NCI-H2196 treated with DMSO at 0.1 percent for 48 hours (cell line): ENCODE data around the gene KANK2.
"Not testable (repeated sequence)": the region's sequence is repeated elsewhere in the genome, so short reads cannot be mapped to it uniquely, and the experiment has no call there.

ENCODE experiments used
- DNase-seq: peaks from one replicate; lab custom pipeline; 2025; ENCODE audit not compliant: unreplicated experiment; lab: John Stamatoyannopoulos, UW

KANK2 gene

DNA sequence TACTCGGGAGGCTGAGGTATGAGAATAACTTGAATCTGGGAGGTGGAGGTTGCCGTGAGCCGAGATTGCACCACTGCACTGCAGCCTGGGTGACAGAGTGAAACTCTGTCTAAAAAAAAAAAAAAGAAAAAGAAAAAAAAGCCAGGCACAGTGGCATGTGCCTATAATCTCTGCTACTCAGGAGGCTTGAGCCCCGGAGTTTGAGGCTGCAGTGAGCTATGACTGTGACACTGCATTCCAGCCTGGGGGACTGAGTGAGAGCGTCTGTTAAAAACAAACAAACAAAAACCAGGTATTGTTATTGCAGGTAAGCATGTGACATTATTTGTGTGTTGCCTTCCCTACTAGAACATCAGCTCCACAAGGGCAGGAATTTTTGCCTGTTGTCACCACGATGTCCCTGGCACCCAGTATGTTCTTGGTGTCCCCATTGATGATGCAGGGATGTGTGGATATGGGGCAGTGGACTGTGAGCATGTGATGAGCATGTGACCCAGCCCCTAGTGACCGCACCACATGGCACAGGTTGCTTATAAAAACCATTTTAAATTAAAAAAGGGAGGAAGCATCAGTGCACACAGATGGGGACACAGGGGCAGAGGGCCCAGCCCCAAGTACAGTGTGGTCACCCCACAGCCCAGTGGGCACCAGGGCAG is 1.6 kb upstream of the KANK2 start:
- DNase-seq = no peak

GRCh38 chr19:11198175-11198534 is 810 bp upstream of the KANK2 start:
- DNase-seq = no peak

DNA sequence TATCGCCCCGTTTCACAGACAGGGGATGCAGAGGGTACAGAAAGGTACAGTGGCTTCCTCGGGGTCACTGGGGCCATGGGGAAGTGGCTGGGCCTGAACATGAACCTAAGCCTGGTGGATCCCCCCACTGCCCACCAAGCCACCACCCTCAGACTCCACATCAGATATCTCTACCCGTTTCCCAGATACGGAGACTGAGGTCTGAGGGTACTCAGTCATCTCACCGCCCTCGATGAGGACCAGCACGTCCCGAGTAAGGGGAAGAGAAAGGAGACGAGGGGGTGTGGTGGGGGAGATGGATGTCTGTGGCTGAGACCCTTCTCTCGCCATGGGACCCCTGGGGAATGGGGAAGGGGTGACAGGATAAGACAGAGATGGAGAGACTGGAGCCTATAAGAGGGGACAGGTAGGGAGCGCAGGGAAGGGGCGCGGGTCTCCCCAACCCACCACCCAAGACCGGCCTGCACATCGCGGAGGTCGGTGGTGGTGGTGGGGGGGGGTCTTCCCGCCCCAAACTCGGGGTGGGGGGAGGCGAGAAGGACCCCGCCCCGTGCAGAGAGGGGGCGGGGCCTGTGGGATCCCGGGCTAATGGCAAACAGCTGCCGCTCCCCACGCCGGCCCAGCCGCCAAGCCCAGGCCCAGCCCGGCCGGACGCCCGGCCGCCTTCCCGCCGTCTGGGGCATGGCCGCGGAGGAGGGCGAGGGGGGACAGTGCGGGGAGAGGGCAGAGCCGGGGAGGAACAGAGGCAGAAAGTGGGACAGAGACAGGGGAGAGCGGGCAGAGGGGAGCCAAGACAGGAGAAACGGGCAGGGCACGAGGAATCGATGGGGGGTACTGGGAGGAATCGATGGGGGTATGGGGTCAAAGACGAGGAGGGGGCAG is 698 bp downstream of the KANK2 start:
- DNase-seq = no peak

- no peak for DNase-seq
Observed at GRCh38 chr19:11195681-11196080, 1.7 kb downstream of the KANK2 start.

DNA sequence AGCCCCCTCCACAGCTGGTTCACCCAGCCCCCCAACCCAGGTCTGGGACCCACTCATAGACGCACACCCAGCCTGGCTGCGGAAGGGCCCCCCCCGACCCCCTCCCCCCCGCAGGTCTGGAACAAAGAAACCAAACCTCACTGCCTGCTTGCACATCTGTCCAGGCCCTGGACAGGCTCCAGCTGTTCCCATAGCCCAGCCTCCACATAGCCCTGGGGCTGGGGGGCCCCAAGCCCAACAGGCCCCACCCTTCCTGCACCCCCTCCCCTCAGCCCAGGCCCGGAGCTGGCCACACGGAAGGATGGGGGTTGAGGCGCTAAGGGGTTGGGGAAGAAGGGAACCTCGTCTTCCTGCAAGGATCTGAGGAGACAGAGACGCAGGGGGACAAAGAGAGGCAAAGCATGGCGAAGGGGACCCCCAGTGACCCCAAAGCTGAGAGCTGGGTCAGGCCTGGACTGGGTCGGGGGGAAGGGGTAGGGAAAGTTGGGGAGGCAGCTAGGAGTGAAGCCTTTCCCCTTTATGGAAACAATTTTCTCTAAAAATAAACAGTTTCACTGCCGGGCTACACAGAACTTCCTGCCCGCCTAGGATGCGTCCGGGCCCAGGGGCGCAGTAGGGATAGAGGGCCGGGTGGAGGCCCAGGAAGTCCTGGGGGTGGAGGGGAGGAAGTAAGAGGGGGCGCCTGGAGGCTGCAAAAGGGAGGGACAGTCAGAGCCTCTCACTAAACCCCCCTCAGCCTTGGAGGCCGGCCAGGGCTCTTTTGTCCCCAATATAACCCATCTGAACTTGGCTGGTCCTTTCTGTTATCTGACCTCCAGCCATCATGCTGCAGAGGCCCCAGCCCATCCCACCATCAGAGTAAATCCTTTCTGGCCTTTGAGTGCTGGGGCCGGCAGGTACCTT is 2.4 kb downstream of the KANK2 start:
- DNase-seq = no peak

DNA sequence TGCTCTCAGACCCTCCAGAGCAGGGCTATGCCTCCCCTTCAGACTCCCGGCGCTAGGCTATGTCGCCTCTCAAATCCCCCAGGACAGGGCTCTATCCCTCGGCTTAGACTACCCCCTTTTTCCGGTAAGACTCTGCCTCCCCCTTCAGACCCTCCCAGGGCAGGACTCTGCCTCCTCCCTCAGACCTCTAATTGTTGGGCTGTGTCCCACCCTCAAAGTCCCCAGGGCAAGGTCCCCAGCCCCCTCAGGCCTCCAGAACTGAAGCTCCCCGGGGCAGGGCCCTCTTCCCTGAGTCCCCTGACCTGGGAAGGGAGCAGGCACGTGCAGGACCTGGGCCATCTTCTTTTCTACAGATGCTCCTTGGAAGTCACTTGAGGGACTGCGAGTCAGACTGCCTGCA is 3.2 kb downstream of the KANK2 start:
- no peak for DNase-seq

- DNase-seq = no peak
Observed at GRCh38 chr19:11192957-11193939, 4.1 kb downstream of the KANK2 start.

DNA sequence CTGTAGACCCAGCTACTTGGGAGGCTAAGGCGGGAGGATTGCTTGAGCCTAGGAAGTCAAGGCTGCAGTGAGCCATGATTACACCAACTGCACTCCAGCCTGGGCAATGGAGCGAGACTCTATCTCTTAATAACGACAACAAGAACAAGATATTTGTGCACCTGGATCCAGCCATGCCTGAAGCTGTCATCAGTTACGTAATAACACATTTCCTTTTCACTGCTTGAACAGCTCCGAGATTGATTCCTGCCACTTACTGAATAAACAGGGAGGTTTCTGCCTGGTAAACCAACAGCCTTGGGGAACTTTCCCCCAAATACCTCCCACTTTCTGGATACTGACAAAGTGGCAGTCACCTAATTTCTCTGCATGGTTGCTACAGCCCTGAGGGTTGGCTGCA is 5.4 kb downstream of the KANK2 start:
- no peak for DNase-seq

DNA sequence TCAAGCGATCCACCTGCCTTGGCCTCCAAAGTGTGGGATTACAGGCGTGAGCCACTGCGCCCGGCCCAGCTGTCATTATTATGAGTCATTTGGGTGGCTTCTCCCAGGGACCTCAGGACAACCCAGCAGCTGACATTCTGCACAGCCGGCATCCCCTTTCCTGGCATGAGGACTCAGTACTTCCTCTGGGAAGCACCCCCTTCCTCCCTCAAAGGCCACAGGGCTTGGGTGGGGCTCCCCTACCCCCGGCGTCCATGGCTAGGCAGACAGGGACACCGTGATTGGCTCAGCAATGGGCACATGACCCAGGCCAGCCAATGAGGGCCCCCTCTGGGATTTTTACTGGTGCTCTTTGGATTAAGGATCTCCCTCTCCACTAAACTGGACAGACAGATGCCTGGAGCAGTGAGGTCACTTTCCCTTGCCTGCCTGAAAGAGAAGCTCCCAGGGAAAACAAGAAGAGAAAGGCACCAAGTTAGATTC is 6.0 kb downstream of the KANK2 start:
- DNase-seq = no peak

- DNase-seq = no peak
Observed at GRCh38 chr19:11190501-11190900, 6.8 kb downstream of the KANK2 start.

DNA sequence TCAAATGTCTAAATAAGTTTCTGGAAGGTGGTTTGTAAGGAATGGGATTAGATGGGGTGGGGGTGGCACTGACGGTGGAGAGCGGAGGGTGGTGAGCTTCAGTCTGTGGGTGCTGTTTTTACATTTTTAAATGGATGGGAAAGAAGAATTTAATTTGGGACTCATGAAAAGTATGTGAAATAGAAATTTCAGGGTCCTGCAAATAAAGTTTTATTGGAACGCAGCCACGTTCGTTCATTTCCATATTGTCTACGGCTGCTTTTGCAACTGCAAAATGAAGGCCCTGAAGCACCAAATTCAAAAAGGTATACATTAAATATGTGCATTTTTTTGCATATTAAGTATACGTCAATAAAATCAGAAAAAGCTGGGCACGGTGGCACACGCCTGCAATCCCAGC is 9.9 kb downstream of the KANK2 start:
- no peak for DNase-seq

DNA sequence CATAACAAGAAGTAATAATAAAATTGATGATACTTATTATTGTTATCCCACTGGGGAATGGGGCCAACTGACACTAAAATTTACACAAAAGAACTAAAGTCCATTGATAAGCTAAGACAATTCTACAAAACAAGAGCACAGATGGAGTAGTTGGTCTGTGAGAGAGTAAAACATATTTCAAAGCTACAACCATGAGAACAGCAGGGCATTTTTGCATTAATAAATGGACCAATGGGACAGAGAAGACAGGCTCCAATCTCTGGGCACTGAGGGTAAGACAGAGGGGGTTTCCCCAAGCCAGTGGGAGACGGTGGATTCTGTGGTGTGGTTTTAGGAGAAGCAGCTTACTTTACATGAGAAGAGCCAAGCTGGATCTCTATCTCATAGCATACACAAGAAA is 14.4 kb downstream of the KANK2 start:
- DNase-seq = no peak

- DNase-seq = no peak
Observed at GRCh38 chr19:11181488-11181887, 15.9 kb downstream of the KANK2 start.

- not testable (repeated sequence) for DNase-seq
Observed at GRCh38 chr19:11180975-11181374, 16.4 kb downstream of the KANK2 start.

- no peak for DNase-seq
Observed at GRCh38 chr19:11180346-11180745, 17.0 kb downstream of the KANK2 start.

DNA sequence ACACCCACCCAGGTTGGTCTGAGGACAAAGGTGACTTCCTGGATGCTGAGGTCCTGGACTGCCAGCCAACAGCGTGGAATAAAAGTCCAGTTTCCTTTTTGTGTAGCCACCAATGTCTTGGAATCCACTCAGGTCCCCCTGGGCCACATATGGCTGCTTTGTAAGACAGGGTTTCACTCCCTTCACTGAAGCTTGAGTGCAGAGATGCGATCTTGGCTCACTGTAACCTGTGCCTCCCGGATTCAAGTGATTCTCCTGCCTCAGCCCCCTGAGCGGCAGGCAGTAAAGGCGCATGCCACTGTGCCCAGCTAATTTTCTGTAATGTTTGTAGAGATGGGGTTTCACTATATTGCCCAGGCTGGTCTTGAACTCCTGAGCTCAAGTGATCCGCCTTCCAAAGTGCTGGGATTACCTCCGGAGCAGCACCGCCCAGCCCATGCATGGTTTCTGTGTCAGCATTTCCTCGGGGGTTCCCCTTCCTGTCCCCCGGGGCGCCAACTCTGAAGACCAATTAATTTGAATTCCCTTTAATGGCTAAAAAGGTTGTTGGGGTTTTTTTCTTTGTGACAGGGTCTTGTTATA is 17.5 kb downstream of the KANK2 start:
- no peak for DNase-seq

DNA sequence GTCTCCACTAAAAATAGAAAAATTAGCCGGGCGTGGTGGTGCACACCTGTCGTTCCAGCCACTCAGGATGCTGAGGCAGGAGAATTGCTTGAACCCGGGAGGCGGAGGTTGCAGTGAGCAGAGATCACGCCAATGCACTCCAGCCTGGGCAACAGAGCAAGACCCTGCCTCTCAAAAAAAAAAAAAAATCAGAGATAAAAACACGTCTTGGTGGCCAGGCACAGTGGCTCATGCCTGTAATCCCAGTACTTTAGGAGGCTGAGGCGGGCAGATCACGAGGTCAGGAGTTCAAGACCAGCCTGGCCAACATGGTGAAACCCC is 18.2 kb downstream of the KANK2 start:
- not testable (repeated sequence) for DNase-seq

GRCh38 chr19:11177592-11177991 is 19.8 kb downstream of the KANK2 start:
- no peak for DNase-seq

DNA sequence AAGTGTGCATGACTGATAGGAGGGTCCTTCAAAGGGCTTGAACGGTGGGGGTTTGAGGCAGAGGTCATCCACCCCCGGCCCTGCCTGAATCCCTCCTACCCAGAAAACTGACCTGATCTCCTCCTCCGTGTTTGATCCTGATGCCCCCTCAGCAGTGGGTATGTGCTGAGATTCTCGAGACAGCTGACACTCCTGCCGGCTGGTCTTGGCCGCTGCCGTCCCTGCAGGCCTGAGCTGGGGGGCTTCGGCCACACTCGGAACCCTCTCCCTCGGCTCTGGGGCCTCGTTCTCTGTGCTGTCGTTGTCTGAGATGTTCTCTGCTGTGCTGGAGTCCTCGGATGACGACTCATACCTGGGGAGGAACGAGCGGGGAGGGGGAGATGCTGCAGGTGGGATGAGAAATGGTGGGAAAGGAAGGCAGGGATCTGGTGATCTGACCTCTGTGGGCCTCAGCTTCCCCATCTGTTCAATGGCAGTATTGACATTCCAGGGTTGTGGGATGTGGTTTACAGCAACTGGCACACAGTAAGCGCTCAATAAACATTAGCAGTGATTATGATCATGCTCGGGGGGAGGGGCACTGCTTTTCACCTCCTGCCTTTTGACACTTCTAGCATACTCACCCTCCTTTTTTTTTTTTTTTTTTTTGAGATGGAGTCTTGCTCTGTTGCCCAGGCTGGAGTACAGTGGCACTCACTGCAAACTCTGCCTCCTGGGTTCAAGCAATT is 20.7 kb downstream of the KANK2 start:
- DNase-seq = no peak
